GM10248 (cell line): Measurements from ENCODE around the gene PRSS53.

ENCODE experiments used
- CTCF ChIA-PET: fragments of 300-600 bp; sonication (Branson Sonifier 250); formaldehyde crosslinking; extraction: SDS; loops from one replicate; lab custom pipeline; 2021; ENCODE audit warnings: antibody characterized with exemption; lab: Yijun Ruan, JAX
- POLR2A ChIA-PET: fragments of 350-650 bp; sonication (Branson Sonifier 250); formaldehyde crosslinking; extraction: SDS; loops from one replicate; lab custom pipeline; 2020; ENCODE audit warnings: antibody characterized with exemption; lab: Yijun Ruan, JAX
- DNase-seq: peaks from one replicate; pipeline ENCODE4 v3.0.0; 2012; ENCODE audit errors: extremely low spot score
- TF ChIP-seq, protein P1 (sequence below): IDR thresholded peaks from 2 replicates; pipeline ENCODE4 v1.5.1; 2012; ENCODE audit warnings: mild to moderate bottlenecking, low read depth; ENCODE audit errors: extremely low read depth, missing control alignments, control extremely low read depth

PRSS53 gene

DNA sequence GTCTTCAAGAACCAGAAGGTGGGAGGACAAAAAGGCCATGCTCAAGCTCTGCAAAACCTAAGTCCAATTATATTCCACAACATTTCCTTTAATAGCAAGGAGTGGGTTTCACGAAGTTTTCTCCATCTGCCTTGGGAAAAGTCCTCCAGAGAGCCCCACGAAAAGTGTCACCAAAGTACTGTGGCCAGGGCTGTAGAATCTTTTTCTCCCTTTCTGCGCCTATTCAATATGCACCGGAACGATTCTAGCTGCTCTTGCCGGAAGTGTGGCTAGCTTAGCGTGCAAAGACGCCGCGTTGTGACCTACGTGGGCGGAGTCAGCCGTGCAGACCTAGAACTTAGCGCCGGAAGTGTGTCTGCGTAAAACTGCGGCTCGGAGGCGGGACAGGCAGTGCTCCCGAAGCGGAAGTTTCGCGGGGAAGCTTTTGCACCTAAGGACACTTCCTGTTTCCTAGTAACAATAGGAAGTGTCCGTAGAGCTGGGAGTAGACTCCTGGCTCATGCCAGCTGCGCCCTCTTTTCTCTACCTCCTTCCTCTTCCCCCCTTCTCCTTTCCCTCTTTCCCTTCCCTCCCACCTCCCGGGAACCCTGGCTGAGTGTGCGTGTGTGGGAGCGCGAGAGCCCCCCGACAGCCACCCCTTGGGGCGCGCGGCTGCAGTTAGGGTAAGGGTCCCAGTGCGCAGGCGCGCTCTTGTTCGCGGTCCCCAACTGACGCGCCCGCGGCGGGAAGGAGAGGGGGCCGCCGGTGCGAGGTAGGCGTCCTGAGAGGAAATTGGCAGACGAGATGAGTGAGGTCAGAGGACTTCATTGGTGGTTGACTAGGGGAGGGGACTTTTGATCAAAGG, 14.6 kb downstream of the PRSS53 start, which contains the start of the genes ZNF646 and ZNF668:
Gene ZNF646 (plus strand): TSS at position 453 of the 844 bp plus-strand sequence. CDS start 1,903 bp downstream, outside the sequence.
Gene ZNF668 (minus strand): TSS at position 271 of the 844 bp plus-strand sequence. CDS start 9,781 bp downstream, outside the sequence.
- POLR2A ChIA-PET: interaction anchor here (0.5 to 3.3 kb wide), 7 partner anchors 9 to 179 kb away, joined by 3 to 21 read pairs (median 4); partner anchors contain the start of genes FUS, KAT8 and STX4
- CTCF ChIA-PET: interaction anchor here (0.8 to 2.6 kb wide), 8 partner anchors 9 to 368 kb away, joined by 3 to 9 read pairs (median 4); partner anchors contain the start of genes HSD3B7 and ZNF843
- TF ChIP-seq, protein P1, sequence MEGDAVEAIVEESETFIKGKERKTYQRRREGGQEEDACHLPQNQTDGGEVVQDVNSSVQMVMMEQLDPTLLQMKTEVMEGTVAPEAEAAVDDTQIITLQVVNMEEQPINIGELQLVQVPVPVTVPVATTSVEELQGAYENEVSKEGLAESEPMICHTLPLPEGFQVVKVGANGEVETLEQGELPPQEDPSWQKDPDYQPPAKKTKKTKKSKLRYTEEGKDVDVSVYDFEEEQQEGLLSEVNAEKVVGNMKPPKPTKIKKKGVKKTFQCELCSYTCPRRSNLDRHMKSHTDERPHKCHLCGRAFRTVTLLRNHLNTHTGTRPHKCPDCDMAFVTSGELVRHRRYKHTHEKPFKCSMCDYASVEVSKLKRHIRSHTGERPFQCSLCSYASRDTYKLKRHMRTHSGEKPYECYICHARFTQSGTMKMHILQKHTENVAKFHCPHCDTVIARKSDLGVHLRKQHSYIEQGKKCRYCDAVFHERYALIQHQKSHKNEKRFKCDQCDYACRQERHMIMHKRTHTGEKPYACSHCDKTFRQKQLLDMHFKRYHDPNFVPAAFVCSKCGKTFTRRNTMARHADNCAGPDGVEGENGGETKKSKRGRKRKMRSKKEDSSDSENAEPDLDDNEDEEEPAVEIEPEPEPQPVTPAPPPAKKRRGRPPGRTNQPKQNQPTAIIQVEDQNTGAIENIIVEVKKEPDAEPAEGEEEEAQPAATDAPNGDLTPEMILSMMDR: no peak
- DNase-seq: peak; percentile 94

DNA sequence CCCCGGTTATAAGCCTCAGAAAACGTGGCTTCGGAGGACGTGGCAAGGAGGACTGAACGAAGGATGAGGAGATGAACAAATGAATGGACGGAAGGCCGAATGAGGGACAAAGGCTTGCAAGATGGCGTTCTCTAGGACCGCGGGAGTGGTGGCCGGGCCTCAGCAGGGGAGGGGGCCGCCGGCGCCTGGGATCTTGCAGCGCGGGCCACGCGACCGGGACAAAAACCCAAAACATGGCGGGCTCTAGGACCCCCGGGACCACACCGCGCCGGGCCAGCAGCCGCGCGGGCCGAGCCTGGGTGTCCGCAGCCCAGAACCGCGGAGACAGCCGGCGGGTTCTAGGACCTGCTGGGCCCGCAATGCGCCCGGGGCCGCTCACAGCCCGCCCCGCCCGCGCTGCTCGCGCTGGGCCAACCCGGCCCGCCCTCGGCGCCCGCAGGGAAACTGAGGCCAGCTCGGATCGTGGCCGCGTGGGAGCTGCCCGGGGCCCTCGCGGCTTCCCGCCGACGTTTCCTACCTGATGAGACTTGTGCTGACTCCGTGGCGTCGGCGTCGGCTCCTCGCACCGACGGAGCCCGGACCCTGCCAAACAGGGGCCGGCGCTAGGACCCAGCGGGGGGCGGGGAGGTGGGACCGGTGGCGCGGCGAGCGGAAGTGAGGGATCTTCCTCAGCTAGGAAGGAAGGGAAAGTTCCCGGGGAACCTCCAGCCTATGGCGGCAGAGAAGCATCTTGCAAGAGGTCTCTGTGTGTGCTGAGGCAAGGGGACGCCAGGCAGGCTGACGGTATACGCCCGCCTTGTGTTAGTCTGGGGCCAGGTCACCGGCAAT, 15.4 kb downstream of the PRSS53 start:
- TF ChIP-seq, protein P1: no peak
- CTCF ChIA-PET: interaction anchor here (0.8 to 2.6 kb wide), 8 partner anchors 8 to 369 kb away, joined by 3 to 9 read pairs (median 4); partner anchors contain the start of genes HSD3B7 and ZNF843
- DNase-seq: peak; percentile 87
- POLR2A ChIA-PET: interaction anchor here (0.5 to 3.3 kb wide), 8 partner anchors 8 to 180 kb away, joined by 3 to 21 read pairs (median 4); partner anchors contain the start of genes FUS, KAT8 and STX4

DNA sequence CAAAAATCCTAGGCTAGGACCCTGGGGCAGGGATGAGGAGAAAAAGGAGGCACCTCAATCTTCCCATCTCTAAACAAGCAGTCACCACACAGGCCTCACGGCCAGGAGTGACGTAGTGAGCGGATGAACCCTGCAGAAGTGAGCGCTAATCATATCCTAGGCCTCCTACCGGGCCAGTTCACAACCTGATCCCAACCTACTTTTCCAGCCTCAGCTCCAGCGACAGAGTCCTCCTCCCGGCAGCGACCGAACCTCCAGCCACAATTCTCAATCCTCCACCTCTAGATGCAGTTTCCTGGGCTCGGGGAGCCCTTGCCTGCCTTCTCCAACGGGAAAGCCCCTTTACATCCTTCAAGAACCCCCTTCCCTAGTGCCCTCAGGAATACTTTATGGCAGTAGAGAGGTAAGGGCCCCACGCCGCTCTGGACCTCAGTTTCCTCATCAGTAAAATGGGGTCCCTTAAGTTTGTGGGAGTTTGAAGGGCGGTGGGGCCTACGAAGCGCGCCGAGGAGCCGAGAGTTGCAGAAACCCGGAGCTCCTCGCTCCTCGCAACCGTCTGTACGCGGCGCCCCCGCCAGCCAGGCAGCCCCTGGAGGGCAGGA, 16.1 kb downstream of the PRSS53 start:
- ChIA-PET CTCF (interaction anchor here (1.0 to 2.6 kb wide), 7 partner anchors 8 to 370 kb away, joined by 3 to 9 read pairs (median 6); partner anchors contain the start of genes HSD3B7 and ZNF843), POLR2A (interaction anchor here (0.6 to 3.3 kb wide), 3 partner anchors 45 to 107 kb away, joined by 3 to 21 read pairs (median 3); partner anchors contain the start of genes FUS and KAT8)
- DNase-seq: peak; percentile 52
- TF ChIP-seq, protein P1: no peak

DNA sequence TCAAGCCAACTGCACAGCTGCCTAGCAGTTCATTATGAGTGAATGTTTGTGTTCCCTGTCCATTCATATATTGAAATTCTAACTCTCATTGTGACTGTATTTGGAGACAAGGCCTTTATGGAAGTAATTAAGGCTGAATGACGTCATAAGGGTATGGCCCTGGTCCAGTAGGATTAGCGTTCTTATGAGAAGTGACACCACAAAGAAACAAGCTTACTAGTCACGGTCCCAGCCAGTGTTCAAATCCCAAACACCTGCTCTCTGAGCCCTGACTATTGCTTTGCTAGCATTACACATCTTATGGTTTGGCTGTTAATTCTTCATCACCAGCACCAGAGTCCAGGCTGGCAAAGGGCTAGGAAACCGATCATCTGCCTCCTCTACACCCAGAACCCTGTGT, 16.9 kb downstream of the PRSS53 start:
- POLR2A ChIA-PET: no interaction called here
- CTCF ChIA-PET: interaction anchor here (1.0 to 2.6 kb wide), 4 partner anchors 11 to 118 kb away, joined by 3 to 9 read pairs (median 6); partner anchors contain the start of gene HSD3B7
- no peak for DNase-seq
- TF ChIP-seq, protein P1: no peak

DNA sequence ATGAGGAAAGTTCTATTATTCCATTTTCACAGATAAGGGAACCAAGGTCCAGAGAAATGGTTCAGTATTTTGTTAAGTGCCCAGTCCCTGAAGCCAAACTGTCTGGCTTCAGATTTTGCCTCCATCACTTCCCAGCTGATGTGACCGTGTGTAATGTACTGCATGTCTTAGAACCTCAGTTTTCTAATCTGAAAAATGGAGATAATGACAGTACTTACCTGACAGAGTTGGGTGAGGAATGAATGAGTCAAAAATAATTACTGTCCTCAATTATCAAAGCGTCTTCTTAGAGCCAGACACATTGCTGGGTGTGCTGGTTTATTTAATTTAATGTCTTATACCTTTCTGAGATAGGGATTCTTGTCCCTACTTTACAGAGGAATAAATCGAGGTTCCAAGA, 21.4 kb downstream of the PRSS53 start:
- ChIA-PET POLR2A (no interaction called here), CTCF (interaction anchor here (1.0 to 2.8 kb wide), 2 partner anchors 10 to 83 kb away, joined by 3 to 8 read pairs; partner anchors contain the start of gene HSD3B7)
- DNase-seq: no peak
- TF ChIP-seq, protein P1: no peak
